Esophagus muscularis mucosa (tissue), 4 donors: ENCODE data around the gene CENPS.

Experiments
- EP300 ChIP-seq: sonication (generic); formaldehyde crosslinking; IDR thresholded peaks from one replicate; pipeline ENCODE4 v1.6.1; 2017; ENCODE audit warnings: antibody characterized with exemption
- POLR2A ChIP-seq: fragments of 450-650 bp; IDR thresholded peaks from one replicate; pipeline ENCODE4 v1.6.1; 2017; ENCODE audit warnings: antibody characterized with exemption, moderate library complexity, mild to moderate bottlenecking, low read depth
- POLR2AphosphoS5 ChIP-seq, 2 donors: sonication (generic); formaldehyde crosslinking; IDR thresholded peaks; one replicate each; pipeline ENCODE4 v1.6.1; 2017; ENCODE audit warnings: antibody characterized with exemption in 2 of 2
- TF ChIP-seq, protein P1 (sequence below), 3 experiments: fragments of 200-600 bp in 2 of 3; fragments of 450-650 bp in 1 of 3; sonication (generic) in 2 of 3; IDR thresholded peaks; one replicate each; pipeline ENCODE4 v1.5.1; 2017 to 2019; ENCODE audit warnings: antibody characterized with exemption in 3 of 3, mild to moderate bottlenecking in 2 of 3, moderate library complexity in 1 of 3

DNA sequence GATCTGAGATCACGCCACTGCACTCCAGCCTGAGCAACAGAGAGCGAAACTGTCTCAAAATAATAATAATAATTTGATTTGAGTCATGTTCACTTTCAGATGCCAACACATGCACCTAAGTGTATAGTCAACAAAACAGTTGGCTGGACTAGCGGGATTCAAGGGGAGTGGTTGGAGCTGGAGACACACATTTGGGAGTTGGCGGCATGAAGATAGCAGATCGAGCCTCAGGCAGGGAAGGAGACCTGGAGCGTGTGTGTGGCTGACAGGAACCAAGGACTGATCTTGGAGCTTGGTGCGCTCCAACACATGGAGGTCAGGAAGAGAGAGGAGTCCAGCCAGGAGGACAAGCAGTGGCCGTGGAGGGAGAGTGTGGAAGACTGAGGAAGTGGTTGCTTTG lies 46.0 kb upstream of the CENPS start:
- TF ChIP-seq, protein P1, sequence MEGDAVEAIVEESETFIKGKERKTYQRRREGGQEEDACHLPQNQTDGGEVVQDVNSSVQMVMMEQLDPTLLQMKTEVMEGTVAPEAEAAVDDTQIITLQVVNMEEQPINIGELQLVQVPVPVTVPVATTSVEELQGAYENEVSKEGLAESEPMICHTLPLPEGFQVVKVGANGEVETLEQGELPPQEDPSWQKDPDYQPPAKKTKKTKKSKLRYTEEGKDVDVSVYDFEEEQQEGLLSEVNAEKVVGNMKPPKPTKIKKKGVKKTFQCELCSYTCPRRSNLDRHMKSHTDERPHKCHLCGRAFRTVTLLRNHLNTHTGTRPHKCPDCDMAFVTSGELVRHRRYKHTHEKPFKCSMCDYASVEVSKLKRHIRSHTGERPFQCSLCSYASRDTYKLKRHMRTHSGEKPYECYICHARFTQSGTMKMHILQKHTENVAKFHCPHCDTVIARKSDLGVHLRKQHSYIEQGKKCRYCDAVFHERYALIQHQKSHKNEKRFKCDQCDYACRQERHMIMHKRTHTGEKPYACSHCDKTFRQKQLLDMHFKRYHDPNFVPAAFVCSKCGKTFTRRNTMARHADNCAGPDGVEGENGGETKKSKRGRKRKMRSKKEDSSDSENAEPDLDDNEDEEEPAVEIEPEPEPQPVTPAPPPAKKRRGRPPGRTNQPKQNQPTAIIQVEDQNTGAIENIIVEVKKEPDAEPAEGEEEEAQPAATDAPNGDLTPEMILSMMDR (IDR thresholded peaks at IDR 0.05) = no peak
- no peak for TF ChIP-seq POLR2A
- no peak for TF ChIP-seq POLR2AphosphoS5 (IDR thresholded peaks at IDR 0.05)
- no peak for TF ChIP-seq EP300
